ENCODE results near the gene ATOX1.

The ATOX1 gene

DNA sequence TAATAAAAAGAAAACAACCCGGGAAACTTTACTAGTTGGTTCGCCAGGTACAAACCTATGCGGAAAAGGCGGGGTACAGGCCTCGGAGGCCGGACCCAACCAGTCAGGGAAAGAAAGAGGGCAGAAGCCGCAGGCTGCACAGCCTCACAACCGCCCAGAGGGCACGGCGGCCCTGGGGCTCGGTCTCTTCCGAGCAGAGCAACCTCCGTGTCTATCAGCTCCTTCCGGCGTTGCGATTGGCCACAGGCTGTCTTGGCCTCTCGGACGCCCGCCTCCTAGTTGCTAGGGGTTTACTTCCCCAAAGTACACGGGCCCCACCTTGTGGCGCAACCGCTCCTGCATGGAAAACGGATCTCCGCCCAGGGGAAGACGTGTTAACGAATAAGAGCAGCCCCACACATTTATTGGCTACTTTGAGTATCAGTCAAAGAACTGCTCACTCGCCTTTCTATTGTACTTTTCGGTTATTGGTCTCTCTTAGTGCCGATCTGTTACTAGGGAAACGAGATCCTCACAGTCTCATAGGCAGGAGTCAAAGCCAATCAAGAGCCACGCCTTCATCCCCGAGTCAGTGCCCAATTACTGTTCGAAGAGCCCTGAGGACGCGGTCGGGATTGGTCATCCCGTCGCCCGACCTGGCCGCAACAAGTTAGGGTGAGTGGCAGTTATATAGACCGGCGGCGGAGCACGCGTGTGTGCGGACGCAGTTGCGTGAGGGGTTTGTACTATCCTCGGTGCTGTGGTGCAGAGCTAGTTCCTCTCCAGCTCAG lies 13.0 kb upstream of the ATOX1 start, which contains the start of gene G3BP1:
G3BP1 (plus strand) TSS at position 696 of the 770 bp plus-strand sequence. CDS start 14,667 bp downstream, outside the sequence.
- Histone ChIP-seq H3K9ac (peak within 1 kb of the TSS; percentile 87), H3K79me2 (peaks cover 36% of the 10 kb centered on the region), H3K4me1 (peaks cover 14% of the 10 kb centered on the region), H3K27ac (peak within 1 kb of the TSS; percentile 99), H3K9me3 (ENCODE audit: control insufficient read depth, low read length) (no peaks in the 10 kb centered on the region), H3K4me2 (ENCODE audit: low read length) (peak within 1 kb of the TSS; percentile 77), H2AFZ (peak within 1 kb of the TSS; percentile 99), H3K4me3 (ENCODE audit: low read depth, low read length) (peak within 1 kb of the TSS; percentile 78), H3K36me3 (ENCODE audit: control insufficient read depth, insufficient read depth, low read length) (no peaks in the 10 kb centered on the region), H3K27me3 (ENCODE audit: control insufficient read depth, insufficient read depth, low read length) (no peaks in the 10 kb centered on the region)
- TF ChIP-seq, protein P1, sequence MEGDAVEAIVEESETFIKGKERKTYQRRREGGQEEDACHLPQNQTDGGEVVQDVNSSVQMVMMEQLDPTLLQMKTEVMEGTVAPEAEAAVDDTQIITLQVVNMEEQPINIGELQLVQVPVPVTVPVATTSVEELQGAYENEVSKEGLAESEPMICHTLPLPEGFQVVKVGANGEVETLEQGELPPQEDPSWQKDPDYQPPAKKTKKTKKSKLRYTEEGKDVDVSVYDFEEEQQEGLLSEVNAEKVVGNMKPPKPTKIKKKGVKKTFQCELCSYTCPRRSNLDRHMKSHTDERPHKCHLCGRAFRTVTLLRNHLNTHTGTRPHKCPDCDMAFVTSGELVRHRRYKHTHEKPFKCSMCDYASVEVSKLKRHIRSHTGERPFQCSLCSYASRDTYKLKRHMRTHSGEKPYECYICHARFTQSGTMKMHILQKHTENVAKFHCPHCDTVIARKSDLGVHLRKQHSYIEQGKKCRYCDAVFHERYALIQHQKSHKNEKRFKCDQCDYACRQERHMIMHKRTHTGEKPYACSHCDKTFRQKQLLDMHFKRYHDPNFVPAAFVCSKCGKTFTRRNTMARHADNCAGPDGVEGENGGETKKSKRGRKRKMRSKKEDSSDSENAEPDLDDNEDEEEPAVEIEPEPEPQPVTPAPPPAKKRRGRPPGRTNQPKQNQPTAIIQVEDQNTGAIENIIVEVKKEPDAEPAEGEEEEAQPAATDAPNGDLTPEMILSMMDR (IDR thresholded peaks at IDR 0.05) = peak; percentile 86

DNA sequence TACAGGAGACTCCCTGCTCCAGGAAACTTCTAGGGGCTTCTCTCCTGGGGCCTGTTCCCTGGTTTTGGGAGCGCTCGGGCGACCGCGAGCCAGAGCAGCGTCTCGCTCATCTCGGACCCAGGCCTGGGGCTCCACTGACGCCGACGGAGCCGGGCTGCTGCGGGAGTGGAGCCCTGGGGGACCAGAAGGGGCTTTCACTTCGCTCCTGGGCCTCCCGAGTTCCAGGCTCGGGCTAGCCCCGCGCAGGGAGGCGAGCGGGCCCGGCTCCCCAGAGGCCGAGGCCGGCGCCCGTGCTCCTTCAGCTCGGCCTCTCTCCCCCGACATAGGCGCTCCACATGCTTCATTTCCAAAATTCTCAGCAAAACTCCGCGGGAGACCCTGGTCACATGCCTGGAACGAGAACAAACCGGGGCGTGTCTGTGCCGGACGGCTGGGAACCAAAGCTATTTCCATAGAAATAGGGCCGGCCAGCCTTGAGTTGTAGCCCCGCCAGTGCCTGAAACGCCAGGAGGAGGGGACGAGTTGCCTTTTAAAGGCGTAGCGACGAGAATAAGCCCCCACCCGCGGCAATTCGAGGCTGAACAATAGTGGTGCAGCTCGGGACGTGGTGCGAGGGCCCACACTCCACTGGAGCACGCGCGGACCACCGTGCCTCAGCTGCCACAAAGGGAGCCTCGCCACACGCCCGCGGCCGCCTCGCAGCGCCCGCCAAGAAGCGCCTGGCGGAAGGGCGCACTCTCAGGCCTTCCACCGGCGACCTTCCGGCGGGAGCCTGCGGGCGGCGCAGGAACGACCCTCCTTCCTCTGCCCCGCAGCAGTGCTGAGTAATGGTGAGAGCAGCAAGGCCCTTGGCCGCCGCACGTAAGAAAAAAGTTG lies 12.2 kb upstream of the ATOX1 start:
- Histone ChIP-seq H3K4me3 (ENCODE audit: low read depth, low read length) (peak overlapping the region; percentile 77), H3K9me3 (ENCODE audit: control insufficient read depth, low read length) (no peaks in the 10 kb centered on the region), H3K79me2 (peaks cover 28% of the 10 kb centered on the region), H3K4me2 (ENCODE audit: low read length) (peak overlapping the region; percentile 76), H3K36me3 (ENCODE audit: control insufficient read depth, insufficient read depth, low read length) (no peaks in the 10 kb centered on the region), H3K4me1 (peaks cover 14% of the 10 kb centered on the region), H3K27me3 (ENCODE audit: control insufficient read depth, insufficient read depth, low read length) (no peaks in the 10 kb centered on the region), H3K9ac (peak overlapping the region; percentile 87), H2AFZ (peak overlapping the region; percentile 99), H3K27ac (peak overlapping the region; percentile 99)
- TF ChIP-seq, protein P1 (IDR thresholded peaks at IDR 0.05) = no peak

DNA sequence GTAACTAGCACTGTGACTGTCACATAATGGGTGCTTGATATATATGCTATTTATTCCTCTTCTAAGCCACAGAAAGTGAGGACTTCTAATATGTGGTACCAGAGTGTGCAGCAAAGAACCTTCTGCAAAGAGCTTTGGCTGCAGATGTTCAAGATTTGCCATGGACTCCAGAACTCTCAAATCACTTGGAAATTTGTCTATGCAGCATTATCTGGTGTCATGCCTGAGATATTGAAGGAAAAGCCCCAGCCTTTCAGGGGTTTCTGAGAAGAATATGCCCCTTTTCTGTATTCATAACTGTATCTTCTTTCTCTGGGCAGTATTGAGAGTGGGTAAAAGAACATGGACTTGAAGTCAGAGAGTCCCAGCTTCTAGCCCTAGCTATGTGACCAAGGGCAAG lies 8.5 kb upstream of the ATOX1 start:
- Histone ChIP-seq H3K9me3 (ENCODE audit: control insufficient read depth, low read length) (no peaks in the 10 kb centered on the region), H3K27ac (no peak overlapping the region), H2AFZ (no peak overlapping the region), H3K36me3 (ENCODE audit: control insufficient read depth, insufficient read depth, low read length) (no peaks in the 10 kb centered on the region), H3K79me2 (no peaks in the 10 kb centered on the region), H3K4me3 (ENCODE audit: low read depth, low read length) (no peak overlapping the region), H3K4me2 (ENCODE audit: low read length) (no peak overlapping the region), H3K9ac (no peak overlapping the region), H3K27me3 (ENCODE audit: control insufficient read depth, insufficient read depth, low read length) (no peaks in the 10 kb centered on the region), H3K4me1 (peaks cover 5% of the 10 kb centered on the region)
- TF ChIP-seq, protein P1 (IDR thresholded peaks at IDR 0.05) = no peak

DNA sequence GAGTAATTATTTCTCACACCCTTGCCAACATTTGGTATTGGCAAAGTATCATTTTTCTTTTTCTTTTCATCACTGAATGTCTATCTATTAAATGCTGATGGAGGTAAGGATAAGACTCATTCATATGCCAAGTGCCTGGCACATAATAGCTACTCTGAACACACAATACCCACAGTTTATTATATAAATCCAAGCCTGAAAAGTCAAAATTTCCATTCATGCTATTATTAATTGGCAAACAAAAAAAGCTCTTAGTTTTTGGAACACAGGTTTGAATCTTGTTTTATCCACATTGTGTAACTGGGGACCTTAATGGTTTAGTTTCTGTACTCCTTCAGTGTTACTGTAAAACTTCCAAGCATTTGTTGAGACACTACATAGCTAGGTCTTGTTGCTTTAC lies 6.4 kb upstream of the ATOX1 start:
- H3K4me2 ChIP-seq (ENCODE audit: low read length) = no peak overlapping the region
- peaks cover under 1% of the 10 kb centered on the region for H3K79me2 ChIP-seq
- no peak overlapping the region for H3K4me3 ChIP-seq (ENCODE audit: low read depth, low read length)
- H3K36me3 ChIP-seq (ENCODE audit: control insufficient read depth, insufficient read depth, low read length) = no peaks in the 10 kb centered on the region
- H3K4me1 ChIP-seq = no peaks in the 10 kb centered on the region
- H3K9me3 ChIP-seq (ENCODE audit: control insufficient read depth, low read length) = no peaks in the 10 kb centered on the region
- H3K9ac ChIP-seq = no peak overlapping the region
- H3K27me3 ChIP-seq (ENCODE audit: control insufficient read depth, insufficient read depth, low read length) = no peaks in the 10 kb centered on the region
- H3K27ac ChIP-seq = no peak overlapping the region
- TF ChIP-seq, protein P1 (IDR thresholded peaks at IDR 0.05) = no peak
- H2AFZ ChIP-seq = no peak overlapping the region
